HepG2 (cell line): ENCODE data around the gene MIA2. TPM values are rescaled to one million over a fixed set of nuclear protein-coding genes. Genes with fewer than 3 reads are reported as not detected.
A peak's percentile ranks its signal among the peaks of the same experiment; 100 is the strongest.

Experiments used
- ATAD3A ChIP-seq: sonication (generic); formaldehyde crosslinking; IDR thresholded peaks from 2 replicates; pipeline ENCODE4 v1.4.0; 2020; ENCODE audit warnings: missing genetic modification reagents
- BRCA1 ChIP-seq: sonication (generic); formaldehyde crosslinking; IDR thresholded peaks from 2 replicates; pipeline ENCODE4 v1.4.0; 2020; ENCODE audit warnings: missing genetic modification reagents
- BRD4 ChIP-seq: sonication (generic); formaldehyde crosslinking; IDR thresholded peaks from 2 replicates; pipeline ENCODE4 v1.4.0; 2020; ENCODE audit warnings: missing genetic modification reagents
- EHMT2 ChIP-seq: fragments of 200-600 bp; sonication (generic); IDR thresholded peaks from 2 replicates; pipeline ENCODE4 v1.7.0; 2017; ENCODE audit warnings: antibody characterized with exemption, low read depth, low read length, borderline replicate concordance
- FOXK2 ChIP-seq: fragments of 450-650 bp; IDR thresholded peaks from 2 replicates; pipeline ENCODE4 v1.6.1; 2016
- FOXM1 ChIP-seq: sonication (generic); formaldehyde crosslinking; IDR thresholded peaks from 2 replicates; pipeline ENCODE4 v1.5.0; 2020; ENCODE audit warnings: missing genetic modification reagents
- MIER3 ChIP-seq: IDR thresholded peaks from 2 replicates; pipeline ENCODE4 v1.6.1; 2016; ENCODE audit warnings: missing compliant biosample characterization, borderline replicate concordance
- PTBP1 ChIP-seq: fragments of 200-400 bp; formaldehyde crosslinking; IDR thresholded peaks from 2 replicates; pipeline ENCODE4 v1.6.1; 2018; ENCODE audit warnings: low read length, low read depth; ENCODE audit not compliant: poor library complexity, severe bottlenecking
- SP4 ChIP-seq: sonication (generic); formaldehyde crosslinking; IDR thresholded peaks from 2 replicates; pipeline ENCODE4 v1.8.1; 2023; ENCODE audit warnings: mild to moderate bottlenecking, missing genetic modification reagents
- ZNF234 ChIP-seq: sonication (generic); formaldehyde crosslinking; conservative IDR thresholded peaks from 2 replicates; pipeline ENCODE4 v1.5.1; 2020; ENCODE audit warnings: mild to moderate bottlenecking, missing genetic modification reagents
- ZNF253 ChIP-seq: sonication (generic); formaldehyde crosslinking; IDR thresholded peaks from 2 replicates; pipeline ENCODE4 v1.8.0; 2022; ENCODE audit warnings: mild to moderate bottlenecking, missing genetic modification reagents, borderline replicate concordance
- ZNF256 ChIP-seq: sonication (generic); formaldehyde crosslinking; conservative IDR thresholded peaks from 2 replicates; pipeline ENCODE4 v1.4.0; 2020; ENCODE audit warnings: missing genetic modification reagents
- ZNF549 ChIP-seq: sonication (generic); formaldehyde crosslinking; IDR thresholded peaks from 2 replicates; pipeline ENCODE4 v1.5.0; 2020; ENCODE audit warnings: missing genetic modification reagents
- ZNF550 ChIP-seq: sonication (generic); formaldehyde crosslinking; IDR thresholded peaks from 2 replicates; pipeline ENCODE4 v1.4.0; 2020; ENCODE audit warnings: mild to moderate bottlenecking, missing genetic modification reagents, borderline replicate concordance
- ZNF773 ChIP-seq: sonication (generic); formaldehyde crosslinking; IDR thresholded peaks from 2 replicates; pipeline ENCODE4 v1.4.0; 2020; ENCODE audit warnings: missing genetic modification reagents, borderline replicate concordance
- ZNF883 ChIP-seq: sonication (generic); formaldehyde crosslinking; IDR thresholded peaks from 2 replicates; pipeline ENCODE4 v1.5.1; 2020; ENCODE audit warnings: mild to moderate bottlenecking, missing genetic modification reagents; ENCODE audit errors: not compliant biosample characterization
- polyA plus RNA-seq, 8 experiments: library from polyadenylated mRNA; depleted of rRNA in 3 of 8; stranded (reverse) in 7 of 8; unstranded in 1 of 8; fragments of >200 nt; fragmentation: Illumina TruSeq in 4 of 8; extraction: Trizol in 4 of 8; gene quantifications; 2 replicates each; pipeline versions ENCODE4 v1.2.1 to v1.2.3, GENCODE V29; 2011 to 2016; ENCODE audit warnings: low read depth in 4 of 8, missing spikeins in 1 of 8, mixed read lengths in 1 of 8; ENCODE audit not compliant: insufficient read depth in 1 of 8
- total RNA-seq, 5 experiments: library from RNA; depleted of rRNA; stranded (reverse); fragments of >200 nt; fragmentation: Illumina TruSeq; extraction: Trizol; gene quantifications; 2 replicates each; pipeline ENCODE4 v1.2.3, GENCODE V29; 2016; ENCODE audit warnings: low read depth in 1 of 5
- TF ChIP-seq, protein P1 (sequence below): fragments of 450-650 bp; IDR thresholded peaks from 2 replicates; pipeline ENCODE4 v1.6.1; 2016
- TF ChIP-seq, protein P2 (sequence below): sonication (generic); formaldehyde crosslinking; IDR thresholded peaks from 2 replicates; pipeline ENCODE4 v1.4.0; 2020; ENCODE audit warnings: mild to moderate bottlenecking, missing genetic modification reagents
- TF ChIP-seq, protein P3 (sequence below): sonication (generic); formaldehyde crosslinking; IDR thresholded peaks from 2 replicates; pipeline ENCODE4 v1.8.0; 2023; ENCODE audit warnings: mild to moderate bottlenecking, missing genetic modification reagents
- TF ChIP-seq, protein P4 (sequence below): sonication (generic); formaldehyde crosslinking; IDR thresholded peaks from 2 replicates; pipeline ENCODE4 v1.4.0; 2020; ENCODE audit warnings: missing genetic modification reagents, borderline replicate concordance
- TF ChIP-seq, protein P5 (sequence below): sonication (generic); formaldehyde crosslinking; IDR thresholded peaks from 2 replicates; pipeline ENCODE4 v1.5.1; 2020; ENCODE audit warnings: missing genetic modification reagents, mild to moderate bottlenecking, borderline replicate concordance

The MIA2 gene
- total and polyA plus RNA-seq, 2 of the 13 experiments (the other 11 are each of a cell fraction or from before 2014, with no cell fraction given) = 134 to 158 TPM

DNA sequence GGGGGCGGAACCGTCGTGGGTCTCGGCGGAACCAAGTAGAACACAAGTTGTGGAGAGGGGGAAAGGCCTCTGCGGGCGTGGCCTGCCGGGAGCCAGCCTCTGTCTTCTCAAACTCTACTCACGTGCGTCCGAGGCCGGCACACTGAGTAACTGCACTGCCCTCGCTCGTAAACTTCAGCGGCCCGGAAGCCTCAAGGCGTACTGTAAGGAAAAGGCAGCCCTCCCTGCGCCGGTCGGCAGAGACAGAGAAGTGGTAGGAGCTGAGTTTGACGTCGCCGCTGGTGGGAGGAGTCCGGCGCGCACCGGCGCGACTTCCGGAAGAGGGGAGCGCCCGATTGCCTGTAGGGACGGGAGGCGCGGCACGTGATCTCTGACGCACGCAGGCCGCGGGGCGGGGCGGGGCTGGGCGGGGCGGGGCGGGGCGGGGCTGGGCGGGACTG lies 198.5 kb downstream of the MIA2 start, which contains the start of gene FBXO33 (continued):
- peak; percentile 89 for TF ChIP-seq ZNF883 (CRISPR knock-in tag)
- 0 out of 2 replicates have a peak, but pooled peaks have one; percentile 16 for TF ChIP-seq ZNF253 (CRISPR knock-in tag)
- TF ChIP-seq ZNF550 (CRISPR knock-in tag) = no peak
- TF ChIP-seq FOXK2 = peak; percentile 100
- no peak for TF ChIP-seq ZNF773 (CRISPR knock-in tag)
- TF ChIP-seq ZNF234 = no peak
- TF ChIP-seq MIER3 (CRISPR knock-in tag) = peak; percentile 92
- 0 out of 2 replicates have a peak, but pooled peaks have one; percentile 53 for TF ChIP-seq ZNF256 (CRISPR knock-in tag)
- TF ChIP-seq, protein P1, sequence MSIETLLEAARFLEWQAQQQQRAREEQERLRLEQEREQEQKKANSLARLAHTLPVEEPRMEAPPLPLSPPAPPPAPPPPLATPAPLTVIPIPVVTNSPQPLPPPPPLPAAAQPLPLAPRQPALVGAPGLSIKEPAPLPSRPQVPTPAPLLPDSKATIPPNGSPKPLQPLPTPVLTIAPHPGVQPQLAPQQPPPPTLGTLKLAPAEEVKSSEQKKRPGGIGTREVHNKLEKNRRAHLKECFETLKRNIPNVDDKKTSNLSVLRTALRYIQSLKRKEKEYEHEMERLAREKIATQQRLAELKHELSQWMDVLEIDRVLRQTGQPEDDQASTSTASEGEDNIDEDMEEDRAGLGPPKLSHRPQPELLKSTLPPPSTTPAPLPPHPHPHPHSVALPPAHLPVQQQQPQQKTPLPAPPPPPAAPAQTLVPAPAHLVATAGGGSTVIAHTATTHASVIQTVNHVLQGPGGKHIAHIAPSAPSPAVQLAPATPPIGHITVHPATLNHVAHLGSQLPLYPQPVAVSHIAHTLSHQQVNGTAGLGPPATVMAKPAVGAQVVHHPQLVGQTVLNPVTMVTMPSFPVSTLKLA = peak; percentile 85
- TF ChIP-seq PTBP1 = no peak
- TF ChIP-seq, protein P2, sequence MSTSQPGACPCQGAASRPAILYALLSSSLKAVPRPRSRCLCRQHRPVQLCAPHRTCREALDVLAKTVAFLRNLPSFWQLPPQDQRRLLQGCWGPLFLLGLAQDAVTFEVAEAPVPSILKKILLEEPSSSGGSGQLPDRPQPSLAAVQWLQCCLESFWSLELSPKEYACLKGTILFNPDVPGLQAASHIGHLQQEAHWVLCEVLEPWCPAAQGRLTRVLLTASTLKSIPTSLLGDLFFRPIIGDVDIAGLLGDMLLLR = no peak
- TF ChIP-seq, protein P3, sequence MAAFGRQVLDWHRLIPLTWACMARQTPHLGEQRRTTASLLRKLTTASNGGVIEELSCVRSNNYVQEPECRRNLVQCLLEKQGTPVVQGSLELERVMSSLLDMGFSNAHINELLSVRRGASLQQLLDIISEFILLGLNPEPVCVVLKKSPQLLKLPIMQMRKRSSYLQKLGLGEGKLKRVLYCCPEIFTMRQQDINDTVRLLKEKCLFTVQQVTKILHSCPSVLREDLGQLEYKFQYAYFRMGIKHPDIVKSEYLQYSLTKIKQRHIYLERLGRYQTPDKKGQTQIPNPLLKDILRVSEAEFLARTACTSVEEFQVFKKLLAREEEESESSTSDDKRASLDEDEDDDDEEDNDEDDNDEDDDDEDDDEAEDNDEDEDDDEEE (CRISPR knock-in tag) = peak; percentile 94; the same call in 1 of the 2 replicates
- TF ChIP-seq, protein P4, sequence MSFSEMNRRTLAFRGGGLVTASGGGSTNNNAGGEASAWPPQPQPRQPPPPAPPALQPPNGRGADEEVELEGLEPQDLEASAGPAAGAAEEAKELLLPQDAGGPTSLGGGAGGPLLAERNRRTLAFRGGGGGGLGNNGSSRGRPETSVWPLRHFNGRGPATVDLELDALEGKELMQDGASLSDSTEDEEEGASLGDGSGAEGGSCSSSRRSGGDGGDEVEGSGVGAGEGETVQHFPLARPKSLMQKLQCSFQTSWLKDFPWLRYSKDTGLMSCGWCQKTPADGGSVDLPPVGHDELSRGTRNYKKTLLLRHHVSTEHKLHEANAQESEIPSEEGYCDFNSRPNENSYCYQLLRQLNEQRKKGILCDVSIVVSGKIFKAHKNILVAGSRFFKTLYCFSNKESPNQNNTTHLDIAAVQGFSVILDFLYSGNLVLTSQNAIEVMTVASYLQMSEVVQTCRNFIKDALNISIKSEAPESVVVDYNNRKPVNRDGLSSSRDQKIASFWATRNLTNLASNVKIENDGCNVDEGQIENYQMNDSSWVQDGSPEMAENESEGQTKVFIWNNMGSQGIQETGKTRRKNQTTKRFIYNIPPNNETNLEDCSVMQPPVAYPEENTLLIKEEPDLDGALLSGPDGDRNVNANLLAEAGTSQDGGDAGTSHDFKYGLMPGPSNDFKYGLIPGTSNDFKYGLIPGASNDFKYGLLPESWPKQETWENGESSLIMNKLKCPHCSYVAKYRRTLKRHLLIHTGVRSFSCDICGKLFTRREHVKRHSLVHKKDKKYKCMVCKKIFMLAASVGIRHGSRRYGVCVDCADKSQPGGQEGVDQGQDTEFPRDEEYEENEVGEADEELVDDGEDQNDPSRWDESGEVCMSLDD (CRISPR knock-in tag) = no peak
- TF ChIP-seq BRCA1 (CRISPR knock-in tag) = no peak
- TF ChIP-seq FOXM1 = no peak
- no peak; the same call in 1 of the 2 replicates for TF ChIP-seq BRD4
- no peak for TF ChIP-seq EHMT2
- TF ChIP-seq, protein P5, sequence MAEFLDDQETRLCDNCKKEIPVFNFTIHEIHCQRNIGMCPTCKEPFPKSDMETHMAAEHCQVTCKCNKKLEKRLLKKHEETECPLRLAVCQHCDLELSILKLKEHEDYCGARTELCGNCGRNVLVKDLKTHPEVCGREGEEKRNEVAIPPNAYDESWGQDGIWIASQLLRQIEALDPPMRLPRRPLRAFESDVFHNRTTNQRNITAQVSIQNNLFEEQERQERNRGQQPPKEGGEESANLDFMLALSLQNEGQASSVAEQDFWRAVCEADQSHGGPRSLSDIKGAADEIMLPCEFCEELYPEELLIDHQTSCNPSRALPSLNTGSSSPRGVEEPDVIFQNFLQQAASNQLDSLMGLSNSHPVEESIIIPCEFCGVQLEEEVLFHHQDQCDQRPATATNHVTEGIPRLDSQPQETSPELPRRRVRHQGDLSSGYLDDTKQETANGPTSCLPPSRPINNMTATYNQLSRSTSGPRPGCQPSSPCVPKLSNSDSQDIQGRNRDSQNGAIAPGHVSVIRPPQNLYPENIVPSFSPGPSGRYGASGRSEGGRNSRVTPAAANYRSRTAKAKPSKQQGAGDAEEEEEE (CRISPR knock-in tag) = no peak
- peak; percentile 89; the same call in 1 of the 2 replicates for TF ChIP-seq SP4 (CRISPR knock-in tag)
- no peak for TF ChIP-seq ZNF549 (CRISPR knock-in tag)
- peak; percentile 87; the same call in 1 of the 2 replicates for TF ChIP-seq ATAD3A
